SK-N-SH (cell line): ENCODE measurements around the gene GMPR. TPM values are rescaled to one million over a fixed set of nuclear protein-coding genes. Genes with fewer than 3 reads are reported as not detected.

Experiments
- CTCF ChIA-PET: fragments of 300-600, 350-600 bp; formaldehyde crosslinking; extraction: SDS; loops from one replicate; lab custom pipeline; 2021; lab: Yijun Ruan, JAX
- POLR2A ChIA-PET: fragments of 350-600 bp; sonication (Branson Sonifier 250); formaldehyde crosslinking; extraction: SDS; loops from one replicate; lab custom pipeline; 2020; ENCODE audit warnings: antibody characterized with exemption, inconsistent platforms; lab: Yijun Ruan, JAX
- DNase-seq: peaks from one replicate; pipeline ENCODE4 v3.0.0; 2012
- H2AFZ ChIP-seq: fragments of 200-600 bp; sonication (generic); 2 replicates; pipeline ENCODE4 v1.8.1; 2016; ENCODE audit warnings: antibody characterized with exemption, mild to moderate bottlenecking, low read depth
- H3F3A ChIP-seq: fragments of 200-600 bp; sonication (generic); replicated peaks from 2 replicates; pipeline ENCODE3; 2016; ENCODE audit warnings: antibody characterized with exemption, mild to moderate bottlenecking; ENCODE audit not compliant: insufficient read depth
- H3K27ac ChIP-seq, 2 experiments: fragments of 200-500 bp in 1 of 2; fragments of 200-600 bp in 1 of 2; sonication (Bioruptor generic) in 1 of 2; sonication (generic), shearing (Covaris generic) in 1 of 2; 2 replicates each; pipeline versions ENCODE4 v1.5.1 to v1.6.1; 2014 to 2016; ENCODE audit warnings: low read depth in 2 of 2, inconsistent platforms in 1 of 2, low read length in 1 of 2, mild to moderate bottlenecking in 1 of 2, mixed read lengths in 1 of 2
- H3K27me3 ChIP-seq: fragments of 200-600 bp; sonication (generic), shearing (Covaris generic); 2 replicates; pipeline ENCODE4 v1.6.1; 2016; ENCODE audit warnings: mixed run types; ENCODE audit not compliant: insufficient read depth
- H3K36me3 ChIP-seq, 2 experiments: fragments of 200-500 bp in 1 of 2; fragments of 200-600 bp in 1 of 2; sonication (Bioruptor generic) in 1 of 2; sonication (generic) in 1 of 2; replicated peaks in 1 of 2; 2 replicates each; pipeline versions ENCODE3 to v1.5.1; 2014 to 2016; ENCODE audit warnings: low read length in 1 of 2, mild to moderate bottlenecking in 1 of 2; ENCODE audit not compliant: insufficient read depth in 2 of 2, control insufficient read depth in 1 of 2
- H3K4me1 ChIP-seq, 2 experiments: fragments of 200-500 bp in 1 of 2; fragments of 200-600 bp in 1 of 2; sonication (Bioruptor generic) in 1 of 2; sonication (generic), shearing (Covaris generic) in 1 of 2; 2 replicates each; pipeline versions ENCODE4 v1.5.1 to v1.6.1; 2014 to 2016; ENCODE audit warnings: low read depth in 1 of 2, low read length in 1 of 2, mixed run types in 1 of 2; ENCODE audit not compliant: insufficient read depth in 2 of 2, control insufficient read depth in 1 of 2
- H3K4me2 ChIP-seq: fragments of 200-600 bp; sonication (generic), shearing (Covaris generic); 2 replicates; pipeline ENCODE4 v1.6.1; 2017; ENCODE audit warnings: mixed run types
- H3K4me3 ChIP-seq, 2 experiments: fragments of 200-500 bp in 1 of 2; fragments of 200-600 bp in 1 of 2; sonication (Bioruptor generic) in 1 of 2; sonication (generic), shearing (Covaris generic) in 1 of 2; 2 replicates each; pipeline versions ENCODE4 v1.5.1 to v1.8.1; 2014 to 2016; ENCODE audit warnings: low read depth in 2 of 2, inconsistent platforms in 1 of 2, low read length in 1 of 2, mild to moderate bottlenecking in 1 of 2, mixed read lengths in 1 of 2, moderate library complexity in 1 of 2
- H3K79me2 ChIP-seq: fragments of 200-600 bp; sonication (generic); 2 replicates; pipeline ENCODE4 v1.8.1; 2017; ENCODE audit warnings: mild to moderate bottlenecking; ENCODE audit not compliant: insufficient read depth
- H3K9ac ChIP-seq: fragments of 200-600 bp; sonication (generic); 2 replicates; pipeline ENCODE4 v1.6.1; 2017; ENCODE audit warnings: mixed run types
- H3K9me2 ChIP-seq: fragments of 200-600 bp; sonication (generic); 2 replicates; pipeline ENCODE4 v1.6.1; 2017; ENCODE audit warnings: mixed run types
- H3K9me3 ChIP-seq: fragments of 200-600 bp; sonication (generic); 2 replicates; pipeline ENCODE4 v1.6.1; 2017; ENCODE audit warnings: mixed run types, mild to moderate bottlenecking, moderate library complexity
- H4K20me1 ChIP-seq: fragments of 200-600 bp; sonication (generic); 2 replicates; pipeline ENCODE4 v1.6.1; 2017; ENCODE audit warnings: mild to moderate bottlenecking, mixed run types; ENCODE audit not compliant: insufficient read depth
- CHD2 ChIP-seq: fragments of 150-350 bp; IDR thresholded peaks from 2 replicates; pipeline ENCODE4 v1.6.1; 2018; ENCODE audit warnings: low read length; ENCODE audit not compliant: partially characterized antibody
- CTCF ChIP-seq: fragments of 200-600 bp; sonication (generic); IDR thresholded peaks from 2 replicates; pipeline ENCODE4 v1.6.1; 2017; ENCODE audit warnings: antibody characterized with exemption, mild to moderate bottlenecking, moderate library complexity
- ELF1 ChIP-seq: IDR thresholded peaks from 2 replicates; pipeline ENCODE4 v1.4.0; 2012
- EP300 ChIP-seq, 2 experiments: IDR thresholded peaks; 2 replicates each; pipeline versions ENCODE4 v1.4.0 to v1.6.1; 2012; ENCODE audit warnings: borderline replicate concordance in 1 of 2, low read depth in 1 of 2, low read length in 1 of 2
- EZH2phosphoT487 ChIP-seq: fragments of 200-600 bp; sonication (generic); IDR thresholded peaks from 2 replicates; pipeline ENCODE4 v1.6.1; 2017; ENCODE audit warnings: low read depth, mixed run types, mild to moderate bottlenecking, antibody characterized with exemption, moderate library complexity, borderline replicate concordance
- FOXJ3 ChIP-seq: sonication (generic); formaldehyde crosslinking; IDR thresholded peaks from 2 replicates; pipeline ENCODE4 v1.5.1; 2020; ENCODE audit warnings: mild to moderate bottlenecking, missing genetic modification reagents
- GABPA ChIP-seq: IDR thresholded peaks from 2 replicates; pipeline ENCODE4 v1.4.0; 2012; ENCODE audit warnings: low read depth, mild to moderate bottlenecking
- JUND ChIP-seq: IDR thresholded peaks from 2 replicates; pipeline ENCODE4 v1.4.0; 2012
- MEF2A ChIP-seq: IDR thresholded peaks from 2 replicates; pipeline ENCODE4 v1.4.0; 2012; ENCODE audit warnings: low read depth, borderline replicate concordance
- NFIC ChIP-seq: IDR thresholded peaks from 2 replicates; pipeline ENCODE4 v1.4.0; 2012; ENCODE audit warnings: borderline replicate concordance
- NRF1 ChIP-seq: IDR thresholded peaks from 2 replicates; pipeline ENCODE4 v1.6.1; 2012; ENCODE audit warnings: low read depth, mild to moderate bottlenecking, low read length
- POLR2AphosphoS5 ChIP-seq: IDR thresholded peaks from 2 replicates; pipeline ENCODE4 v1.6.1; 2012; ENCODE audit warnings: low read depth, low read length
- RCOR1 ChIP-seq: fragments of 150-350 bp; IDR thresholded peaks from 2 replicates; pipeline ENCODE4 v1.6.1; 2017; ENCODE audit warnings: antibody characterized with exemption, low read length
- SMC3 ChIP-seq: IDR thresholded peaks from 2 replicates; pipeline ENCODE4 v1.6.1; 2012; ENCODE audit warnings: low read depth, low read length, improper control_type of control experiment
- TAF1 ChIP-seq: IDR thresholded peaks from 2 replicates; pipeline ENCODE4 v1.6.1; 2012; ENCODE audit warnings: low read depth, mild to moderate bottlenecking, low read length, moderate library complexity, borderline replicate concordance
- TCF12 ChIP-seq: IDR thresholded peaks from 2 replicates; pipeline ENCODE4 v1.4.0; 2012
- WGBS: methylation state at CpG from one replicate; pipeline ENCODE4 v1.1.6; 2017; ENCODE audit warnings: low lambda C conversion rate; 5-methylcytosine and 5-hydroxymethylcytosine counted together
- polyA plus RNA-seq, 3 experiments: library from polyadenylated mRNA; depleted of rRNA; stranded (reverse); fragments of >200 nt; gene quantifications; 2 replicates each; pipeline ENCODE4 v1.2.3, GENCODE V29; 2012
- TF ChIP-seq, protein P1 (sequence below): IDR thresholded peaks from 2 replicates; pipeline ENCODE4 v1.4.0; 2012; ENCODE audit warnings: low read depth, borderline replicate concordance
- TF ChIP-seq, protein P2 (sequence below): fragments of 150-350 bp; IDR thresholded peaks from 2 replicates; pipeline ENCODE4 v1.6.1; 2016; ENCODE audit warnings: mild to moderate bottlenecking, low read depth, low read length
- TF ChIP-seq, protein P3 (sequence below): IDR thresholded peaks from 2 replicates; pipeline ENCODE4 v1.4.0; 2012; ENCODE audit warnings: low read depth, borderline replicate concordance
- TF ChIP-seq, protein P4 (sequence below): IDR thresholded peaks from 2 replicates; pipeline ENCODE4 v1.4.0; 2012; ENCODE audit warnings: low read depth

The GMPR gene
- polyA plus RNA-seq, 1 of the 3 experiments (the other 2 are of a cell fraction), result 21.0 TPM

- CTCF ChIA-PET, result interaction anchor here (1.3 to 1.9 kb wide), 2 partner anchors 18 to 27 kb away, joined by 3 to 6 read pairs; no protein-coding TSS in a partner anchor
Measured at GRCh38 chr6:16299861-16300260, 61.5 kb downstream of the GMPR start.

DNA sequence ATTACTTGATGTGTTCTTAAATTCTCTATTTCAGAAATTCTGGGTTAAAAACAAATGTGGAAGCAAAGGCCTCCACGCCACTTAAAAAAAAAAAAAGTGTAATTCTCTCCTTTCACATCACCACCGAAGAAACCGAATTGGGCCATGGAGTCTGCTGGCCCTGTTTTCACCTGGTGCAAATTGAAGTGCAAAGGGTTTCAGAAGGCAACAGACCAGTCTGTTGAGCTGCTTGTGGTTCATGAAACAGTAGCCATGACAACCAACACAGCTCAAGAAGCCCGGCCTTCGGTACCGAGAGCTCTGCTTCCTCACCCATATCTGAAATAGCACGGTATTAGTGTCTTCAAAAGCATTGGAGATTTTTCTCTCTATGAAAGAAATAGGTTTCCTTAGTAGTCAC lies 63.1 kb downstream of the GMPR start:
- H3K9me2 ChIP-seq, result no peaks in the 10 kb centered on the region
- no peaks in the 10 kb centered on the region for H3F3A ChIP-seq
- no peaks in the 10 kb centered on the region for H3K4me1 ChIP-seq
- 95% methylated on average over 7 of the region's 7 CpGs for WGBS
- ChIA-PET POLR2A (no interaction called here), CTCF (interaction anchor here (0.9 to 1.2 kb wide), 3 partner anchors 16 to 30 kb away, joined by 3 to 4 read pairs (median 3); no protein-coding TSS in a partner anchor)
- TF ChIP-seq, protein P1, sequence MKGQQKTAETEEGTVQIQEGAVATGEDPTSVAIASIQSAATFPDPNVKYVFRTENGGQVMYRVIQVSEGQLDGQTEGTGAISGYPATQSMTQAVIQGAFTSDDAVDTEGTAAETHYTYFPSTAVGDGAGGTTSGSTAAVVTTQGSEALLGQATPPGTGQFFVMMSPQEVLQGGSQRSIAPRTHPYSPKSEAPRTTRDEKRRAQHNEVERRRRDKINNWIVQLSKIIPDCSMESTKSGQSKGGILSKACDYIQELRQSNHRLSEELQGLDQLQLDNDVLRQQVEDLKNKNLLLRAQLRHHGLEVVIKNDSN, result no peak
- TF ChIP-seq TCF12 (no peak), MEF2A (no peak), RCOR1 (no peak), ELF1 (no peak), JUND (no peak), EP300 (IDR thresholded peaks at IDR 0.05; ENCODE audit: borderline replicate concordance in 1 of 2, low read depth in 1 of 2, low read length in 1 of 2) (no peak), FOXJ3 (CRISPR knock-in tag) (no peak), CTCF (no peak), GABPA (no peak), EZH2phosphoT487 (no peak), NFIC (no peak), TAF1 (no peak), CHD2 (no peak), NRF1 (no peak), SMC3 (no peak)
- TF ChIP-seq, protein P2, sequence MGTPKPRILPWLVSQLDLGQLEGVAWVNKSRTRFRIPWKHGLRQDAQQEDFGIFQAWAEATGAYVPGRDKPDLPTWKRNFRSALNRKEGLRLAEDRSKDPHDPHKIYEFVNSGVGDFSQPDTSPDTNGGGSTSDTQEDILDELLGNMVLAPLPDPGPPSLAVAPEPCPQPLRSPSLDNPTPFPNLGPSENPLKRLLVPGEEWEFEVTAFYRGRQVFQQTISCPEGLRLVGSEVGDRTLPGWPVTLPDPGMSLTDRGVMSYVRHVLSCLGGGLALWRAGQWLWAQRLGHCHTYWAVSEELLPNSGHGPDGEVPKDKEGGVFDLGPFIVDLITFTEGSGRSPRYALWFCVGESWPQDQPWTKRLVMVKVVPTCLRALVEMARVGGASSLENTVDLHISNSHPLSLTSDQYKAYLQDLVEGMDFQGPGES, result no peak
- TF ChIP-seq, protein P3, sequence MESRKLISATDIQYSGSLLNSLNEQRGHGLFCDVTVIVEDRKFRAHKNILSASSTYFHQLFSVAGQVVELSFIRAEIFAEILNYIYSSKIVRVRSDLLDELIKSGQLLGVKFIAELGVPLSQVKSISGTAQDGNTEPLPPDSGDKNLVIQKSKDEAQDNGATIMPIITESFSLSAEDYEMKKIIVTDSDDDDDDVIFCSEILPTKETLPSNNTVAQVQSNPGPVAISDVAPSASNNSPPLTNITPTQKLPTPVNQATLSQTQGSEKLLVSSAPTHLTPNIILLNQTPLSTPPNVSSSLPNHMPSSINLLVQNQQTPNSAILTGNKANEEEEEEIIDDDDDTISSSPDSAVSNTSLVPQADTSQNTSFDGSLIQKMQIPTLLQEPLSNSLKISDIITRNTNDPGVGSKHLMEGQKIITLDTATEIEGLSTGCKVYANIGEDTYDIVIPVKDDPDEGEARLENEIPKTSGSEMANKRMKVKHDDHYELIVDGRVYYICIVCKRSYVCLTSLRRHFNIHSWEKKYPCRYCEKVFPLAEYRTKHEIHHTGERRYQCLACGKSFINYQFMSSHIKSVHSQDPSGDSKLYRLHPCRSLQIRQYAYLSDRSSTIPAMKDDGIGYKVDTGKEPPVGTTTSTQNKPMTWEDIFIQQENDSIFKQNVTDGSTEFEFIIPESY, result no peak
- TF ChIP-seq, protein P4, sequence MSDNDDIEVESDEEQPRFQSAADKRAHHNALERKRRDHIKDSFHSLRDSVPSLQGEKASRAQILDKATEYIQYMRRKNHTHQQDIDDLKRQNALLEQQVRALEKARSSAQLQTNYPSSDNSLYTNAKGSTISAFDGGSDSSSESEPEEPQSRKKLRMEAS, result no peak
- DNase-seq, result no peak
- no peak overlapping the region for H3K4me2 ChIP-seq
- H2AFZ ChIP-seq, result no peak overlapping the region
- H3K9ac ChIP-seq, result no peak overlapping the region
- no peak overlapping the region for H3K4me3 ChIP-seq
- no peaks in the 10 kb centered on the region for H3K79me2 ChIP-seq
- H4K20me1 ChIP-seq, result no peaks in the 10 kb centered on the region
- no peaks in the 10 kb centered on the region for H3K27me3 ChIP-seq
- H3K36me3 ChIP-seq, result peaks cover 18 to 19% of the 10 kb centered on the region in 2 experiments
- no peak overlapping the region for H3K27ac ChIP-seq
- H3K9me3 ChIP-seq, result no peaks in the 10 kb centered on the region

More at GRCh38 chr6:16299861-16300260, 61.5 kb downstream of the GMPR start:
- Histone ChIP-seq H3K9me3 (no peaks in the 10 kb centered on the region), H3K4me2 (no peak overlapping the region), H3K79me2 (no peaks in the 10 kb centered on the region), H3F3A (no peaks in the 10 kb centered on the region), H2AFZ (no peak overlapping the region), H3K4me1 (no peaks in the 10 kb centered on the region), H3K9me2 (no peaks in the 10 kb centered on the region), H3K27me3 (no peaks in the 10 kb centered on the region), H3K36me3 (peaks cover 14 to 20% of the 10 kb centered on the region in 2 experiments), H3K4me3 (no peak overlapping the region), H3K9ac (no peak overlapping the region), H4K20me1 (no peaks in the 10 kb centered on the region), H3K27ac (no peak overlapping the region)
- TF ChIP-seq TAF1 (no peak), EP300 (IDR thresholded peaks at IDR 0.05; ENCODE audit: borderline replicate concordance in 1 of 2, low read depth in 1 of 2, low read length in 1 of 2) (no peak), POLR2AphosphoS5 (no peak)
- TF ChIP-seq, protein P1, result no peak
- WGBS, result 94% methylated on average over 3 of the region's 3 CpGs
- POLR2A ChIA-PET, result no interaction called here
- no peak for DNase-seq
